Liver (tissue), 9 donors: ENCODE results near the gene TBC1D1. TPM values are rescaled to one million over a fixed set of nuclear protein-coding genes. Genes with fewer than 3 reads are reported as not detected.

Experiments used
- DNase-seq: peaks from one replicate; pipeline ENCODE4 v3.0.0-alpha.2; 2017; ENCODE audit warnings: low spot score
- H3K27ac ChIP-seq, 2 donors: one replicate each; pipeline ENCODE4 v1.7.0; 2013; ENCODE audit warnings: inconsistent platforms in 2 of 2, low read length in 2 of 2, control low read depth in 1 of 2, low read depth in 1 of 2, mild to moderate bottlenecking in 1 of 2
- H3K27me3 ChIP-seq, 4 donors: one replicate each; pipeline versions ENCODE4 v1.6.1 to v1.7.0; 2013; ENCODE audit warnings: low read length in 3 of 4, inconsistent platforms in 1 of 4, mild to moderate bottlenecking in 1 of 4, moderate library complexity in 1 of 4; ENCODE audit not compliant: control insufficient read depth in 4 of 4, insufficient read depth in 4 of 4
- H3K36me3 ChIP-seq, 4 donors: one replicate each; pipeline versions ENCODE4 v1.6.1 to v1.7.0; 2013; ENCODE audit warnings: low read length in 3 of 4, mild to moderate bottlenecking in 3 of 4, low read depth in 1 of 4, moderate library complexity in 1 of 4; ENCODE audit not compliant: control insufficient read depth in 4 of 4, insufficient read depth in 3 of 4
- H3K4me1 ChIP-seq, 4 donors: one replicate each; pipeline versions ENCODE4 v1.6.1 to v1.7.0; 2013; ENCODE audit warnings: low read length in 3 of 4, mild to moderate bottlenecking in 3 of 4, moderate library complexity in 1 of 4; ENCODE audit not compliant: control insufficient read depth in 4 of 4, insufficient read depth in 4 of 4
- H3K4me3 ChIP-seq, 3 donors: one replicate each; pipeline versions ENCODE4 v1.6.1 to v1.7.0; 2013; ENCODE audit warnings: low read length in 3 of 3, control low read depth in 1 of 3, low read depth in 1 of 3, mild to moderate bottlenecking in 1 of 3
- H3K9ac ChIP-seq, 2 donors: one replicate each; pipeline ENCODE4 v1.7.0; 2013; ENCODE audit warnings: low read length in 2 of 2, mild to moderate bottlenecking in 2 of 2, moderate library complexity in 2 of 2, control low read depth in 1 of 2, low read depth in 1 of 2
- H3K9me3 ChIP-seq, 4 donors: one replicate each; pipeline versions ENCODE4 v1.6.1 to v1.7.0; 2013; ENCODE audit warnings: low read length in 3 of 4; ENCODE audit not compliant: control insufficient read depth in 4 of 4
- FOXA1 ChIP-seq: IDR thresholded peaks from 2 replicates; pipeline ENCODE4 v1.6.1; 2016; ENCODE audit warnings: antibody characterized with exemption
- FOXA2 ChIP-seq: IDR thresholded peaks from 2 replicates; pipeline ENCODE4 v1.6.1; 2016; ENCODE audit warnings: antibody characterized with exemption
- HNF4A ChIP-seq, 2 donors: conservative IDR thresholded peaks; 2 replicates each; pipeline ENCODE4 v1.6.1; 2016; ENCODE audit warnings: antibody characterized with exemption in 2 of 2, mild to moderate bottlenecking in 2 of 2
- MAX ChIP-seq: IDR thresholded peaks from 2 replicates; pipeline ENCODE4 v1.6.1; 2016; ENCODE audit warnings: antibody characterized with exemption
- RAD21 ChIP-seq, 2 donors: IDR thresholded peaks; 2 replicates each; pipeline ENCODE4 v1.6.1; 2016; ENCODE audit warnings: antibody characterized with exemption in 2 of 2, mild to moderate bottlenecking in 2 of 2
- REST ChIP-seq: IDR thresholded peaks from 2 replicates; pipeline ENCODE4 v1.6.1; 2016; ENCODE audit warnings: antibody characterized with exemption, mild to moderate bottlenecking
- RXRA ChIP-seq, 2 donors: IDR thresholded peaks; 2 replicates each; pipeline ENCODE4 v1.6.1; 2017 to 2018; ENCODE audit warnings: antibody characterized with exemption in 2 of 2, mild to moderate bottlenecking in 1 of 2
- SP1 ChIP-seq: IDR thresholded peaks from 2 replicates; pipeline ENCODE4 v1.6.1; 2018; ENCODE audit warnings: antibody characterized with exemption, mild to moderate bottlenecking
- TAF1 ChIP-seq: conservative IDR thresholded peaks from 2 replicates; pipeline ENCODE4 v1.6.1; 2016; ENCODE audit warnings: antibody characterized with exemption, mild to moderate bottlenecking
- YY1 ChIP-seq: IDR thresholded peaks from 2 replicates; pipeline ENCODE4 v1.6.1; 2016; ENCODE audit warnings: antibody characterized with exemption, mild to moderate bottlenecking
- WGBS: extraction: QIAGEN DNeasy Blood & Tissue Kit; methylation state at CpG from one replicate; pipeline ENCODE4 v1.1.7; 2013; 5-methylcytosine and 5-hydroxymethylcytosine counted together
- polyA plus RNA-seq, 2 donors: library from polyadenylated mRNA; stranded (reverse) in 1 of 2; unstranded in 1 of 2; fragments of 200-250 nt in 1 of 2; fragments of >200 nt in 1 of 2; fragmentation: Nextera tagmentation in 1 of 2; extraction: Ambion mirVana in 1 of 2; gene quantifications; one replicate each; pipeline versions ENCODE4 v1.2.1 to v1.2.3, GENCODE V29; 2013 to 2015
- total RNA-seq, 2 donors: library from RNA; depleted of rRNA; stranded (reverse); fragments of >200 nt; gene quantifications; one replicate each; pipeline ENCODE4 v1.2.3, GENCODE V29; 2014
- donor health status: healthy.
- donor health status: healthy.
- donor health status: healthy.
- donor health status: healthy.
- donor health status: healthy.

The TBC1D1 gene
- total and polyA plus RNA-seq, 4 donors, result 15.6 to 41.4 (median 20.9) TPM

- peaks cover 1 to 23% (median 11%) of the 10 kb centered on the region in 4 donors for H3K4me1 ChIP-seq
- no peak overlapping the region for H3K9ac ChIP-seq
- no peaks in the 10 kb centered on the region for H3K9me3 ChIP-seq
- no peaks in the 10 kb centered on the region for H3K36me3 ChIP-seq
- H3K27ac ChIP-seq, result peak overlapping the region; percentile 7 to 15
- no peak overlapping the region for H3K4me3 ChIP-seq
- 97% methylated on average over 6 of the region's 6 CpGs for WGBS
- no peaks in the 10 kb centered on the region for H3K27me3 ChIP-seq
- TF ChIP-seq RXRA (IDR thresholded peaks at IDR 0.05) (no peak), FOXA1 (no peak)
- no peak for DNase-seq
Observed at GRCh38 chr4:38082021-38082420, 191.1 kb downstream of the TBC1D1 start.

GRCh38 chr4:38082424-38083385 is 191.8 kb downstream of the TBC1D1 start:
- no peak for DNase-seq
- Histone ChIP-seq H3K4me1 (peaks cover 1 to 23% (median 11%) of the 10 kb centered on the region in 4 donors), H3K9me3 (no peaks in the 10 kb centered on the region), H3K4me3 (no peak overlapping the region), H3K9ac (no peak overlapping the region), H3K27me3 (no peaks in the 10 kb centered on the region), H3K36me3 (no peaks in the 10 kb centered on the region), H3K27ac (peak overlapping the region in 1 of 2 donors; percentile 15)
- TF ChIP-seq HNF4A (conservative IDR thresholded peaks at IDR 0.05), result no peak
- TF ChIP-seq MAX, result peak; percentile 11
- whole genome bisulfite sequencing, result 79% methylated on average over 11 of the region's 11 CpGs

- TF ChIP-seq RAD21 (IDR thresholded peaks at IDR 0.05) (no peak), FOXA1 (no peak), TAF1 (no peak), FOXA2 (no peak), SP1 (no peak), YY1 (no peak), REST (no peak)
- Histone ChIP-seq H3K4me3 (no peak overlapping the region), H3K9me3 (no peaks in the 10 kb centered on the region), H3K27ac (no peak overlapping the region), H3K4me1 (peaks cover 0 to 14% (median 9%) of the 10 kb centered on the region in 4 donors), H3K9ac (no peak overlapping the region), H3K36me3 (peaks cover 0 to 4% (median 2%) of the 10 kb centered on the region in 4 donors), H3K27me3 (no peaks in the 10 kb centered on the region)
- no peak for DNase-seq
- WGBS, result 81% methylated on average over 13 of the region's 13 CpGs
Observed at GRCh38 chr4:38084877-38085711, 194.2 kb downstream of the TBC1D1 start.
